Small intestine (tissue), 7 donors: Measurements from ENCODE around the gene MS4A15. TPM values are rescaled to one million over a fixed set of nuclear protein-coding genes. Genes with fewer than 3 reads are reported as not detected.

Source experiments
- DNase-seq, 2 donors: peaks; one replicate each; pipeline versions ENCODE4 v3.0.0 to v3.0.0-alpha.2; 2013
- FAIRE-seq: peaks from 2 replicates; lab custom pipeline; 2012; peaks lifted over from hg19 to GRCh38; lab: Jason Lieb, UNC
- H3K27ac ChIP-seq, 3 donors: one replicate each; pipeline ENCODE4 v1.5.1; 2013; ENCODE audit warnings: low read length in 2 of 3, mild to moderate bottlenecking in 2 of 3, control low read depth in 1 of 3, inconsistent platforms in 1 of 3, low read depth in 1 of 3, moderate library complexity in 1 of 3
- H3K27me3 ChIP-seq, 3 donors: one replicate each; pipeline ENCODE4 v1.6.1; 2013; ENCODE audit warnings: low read length in 3 of 3, inconsistent platforms in 1 of 3; ENCODE audit not compliant: control insufficient read depth in 3 of 3, insufficient read depth in 3 of 3
- H3K36me3 ChIP-seq, 3 donors: one replicate each; pipeline ENCODE4 v1.6.1; 2013; ENCODE audit warnings: low read length in 3 of 3, inconsistent platforms in 1 of 3, low read depth in 1 of 3, mild to moderate bottlenecking in 1 of 3, moderate library complexity in 1 of 3; ENCODE audit not compliant: control insufficient read depth in 3 of 3, insufficient read depth in 2 of 3
- H3K4me1 ChIP-seq, 3 donors: one replicate each; pipeline ENCODE4 v1.6.1; 2013; ENCODE audit warnings: low read length in 2 of 3, inconsistent platforms in 1 of 3, low read depth in 1 of 3, mild to moderate bottlenecking in 1 of 3, moderate library complexity in 1 of 3; ENCODE audit not compliant: control insufficient read depth in 3 of 3, insufficient read depth in 2 of 3
- H3K4me3 ChIP-seq, 3 donors: one replicate each; pipeline ENCODE4 v1.5.1; 2013; ENCODE audit warnings: low read length in 3 of 3, control low read depth in 1 of 3, inconsistent platforms in 1 of 3, low read depth in 1 of 3, mild to moderate bottlenecking in 1 of 3, moderate library complexity in 1 of 3
- H3K9me3 ChIP-seq, 2 donors: one replicate each; pipeline ENCODE4 v1.6.1; 2013; ENCODE audit warnings: low read depth in 1 of 2, low read length in 1 of 2; ENCODE audit not compliant: control insufficient read depth in 2 of 2, insufficient read depth in 1 of 2
- WGBS, 3 donors: extraction: QIAGEN DNeasy Blood & Tissue Kit; methylation state at CpG; one replicate each; pipeline ENCODE4 v1.1.7; 2013; 5-methylcytosine and 5-hydroxymethylcytosine counted together
- polyA plus RNA-seq, 4 donors: library from polyadenylated mRNA; stranded (reverse) in 3 of 4; unstranded in 1 of 4; fragments of 200-250 nt in 3 of 4; fragments of 120-200 nt in 1 of 4; gene quantifications; one replicate each; pipeline versions ENCODE4 v1.2.1 to v1.2.3, GENCODE V29; 2013
- donor health status: healthy with polysubstance abuse.
- donor health status: control.
- donor health status: control.
- donor health status: Bipolar disorder and iron deficiency.
- donor health status: healthy.

Gene MS4A15
- polyA plus RNA-seq, 4 donors: 0.09 to 7.6 (median 5.1) TPM; not detected in 1

DNA sequence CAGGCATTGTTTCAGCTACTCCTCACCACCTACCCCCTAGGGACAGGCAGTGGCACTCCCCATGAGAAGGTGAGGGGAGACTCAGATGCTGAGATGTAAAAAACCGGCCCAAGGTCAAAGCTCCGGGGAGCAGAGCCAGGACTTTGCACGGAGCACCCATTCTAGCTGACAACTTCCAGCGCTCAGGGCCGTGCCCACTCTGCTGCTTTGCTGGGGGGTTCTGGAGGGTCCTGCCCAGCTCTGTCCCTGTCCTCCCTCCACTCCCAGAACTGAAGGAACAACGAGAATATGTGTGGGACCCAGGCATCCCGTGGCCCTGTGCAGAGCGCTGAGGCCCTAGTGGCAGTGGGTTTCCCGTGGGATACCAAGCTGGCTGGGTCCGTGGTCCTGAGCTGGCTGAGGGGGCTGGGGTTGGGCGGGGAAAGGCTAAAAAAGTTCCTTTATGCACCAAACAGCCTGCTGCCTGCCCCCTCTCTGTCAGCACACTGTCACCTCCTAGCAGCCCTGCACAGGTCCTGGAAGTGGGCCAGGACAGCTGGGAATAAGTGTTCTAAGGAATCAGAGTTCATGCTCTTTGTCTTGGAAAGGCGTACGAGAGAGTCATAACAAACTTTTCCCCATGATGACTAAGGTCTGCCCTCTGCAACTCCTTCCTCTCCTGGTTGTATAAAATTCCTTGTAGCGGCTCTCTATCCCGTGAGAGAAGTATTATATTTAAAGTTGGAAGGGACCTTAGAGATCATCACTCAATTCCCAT, 30.3 kb downstream of the MS4A15 start:
- peak overlapping the region in 2 of 3 donors; percentile 59 to 89 for H3K27ac ChIP-seq
- FAIRE-seq (no peak), DNase-seq (peak; percentile 80 to 97)
- peaks cover 0 to 10% of the 10 kb centered on the region in 2 donors for H3K9me3 ChIP-seq
- peak overlapping the region in 1 of 3 donors; percentile 53 for H3K4me3 ChIP-seq
- H3K4me1 ChIP-seq: peaks cover 4 to 36% (median 9%) of the 10 kb centered on the region in 3 donors
- H3K36me3 ChIP-seq: no peaks in the 10 kb centered on the region
- WGBS, 3 donors: 9 to 40% (median 35%) methylated on average over 15 of the region's 15 CpGs
- H3K27me3 ChIP-seq: peaks cover 0 to 3% (median 0%) of the 10 kb centered on the region in 3 donors

DNA sequence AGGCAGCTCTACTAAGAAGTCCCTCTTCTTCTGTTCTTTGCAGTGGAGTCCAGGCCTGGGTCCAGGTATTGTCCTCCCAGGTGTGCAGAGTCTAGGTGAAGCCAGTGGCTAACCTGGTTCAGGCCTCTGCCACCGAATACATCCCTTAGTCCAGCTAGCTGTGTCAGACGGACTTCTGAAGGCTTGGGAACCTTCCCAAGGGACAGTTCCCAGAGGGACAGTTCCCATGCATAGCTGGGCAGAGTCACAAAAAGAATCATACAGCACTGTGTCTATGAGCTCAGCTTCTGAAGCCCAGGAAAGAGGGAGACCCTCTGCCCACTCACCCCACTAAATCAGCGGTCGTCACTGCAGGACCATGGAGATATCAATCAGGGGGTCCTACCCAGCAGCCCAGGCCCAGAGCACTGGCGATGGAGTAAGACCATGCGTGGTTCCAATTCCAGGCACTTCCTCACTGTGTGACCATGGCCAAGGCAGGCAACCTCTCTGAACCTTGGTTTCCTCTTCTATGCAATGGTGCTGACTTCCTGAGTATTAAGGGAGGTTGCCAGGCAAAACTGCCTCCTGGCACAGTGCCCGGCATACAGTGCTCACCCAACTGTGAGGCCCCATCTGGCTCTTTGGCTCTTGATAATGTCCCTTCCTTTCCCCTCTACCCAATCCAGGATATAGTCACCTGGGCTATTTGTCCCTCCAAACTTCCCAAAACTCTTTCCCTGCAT, 31.9 kb downstream of the MS4A15 start:
- Histone ChIP-seq H3K4me1 (peaks cover 2 to 36% (median 4%) of the 10 kb centered on the region in 3 donors), H3K27ac (no peak overlapping the region), H3K4me3 (no peak overlapping the region), H3K27me3 (peaks cover 0 to 8% (median 0%) of the 10 kb centered on the region in 3 donors), H3K36me3 (peaks cover 0 to 2% (median 0%) of the 10 kb centered on the region in 3 donors), H3K9me3 (peaks cover 0 to 10% of the 10 kb centered on the region in 2 donors)
- 75 to 86% (median 79%) methylated on average over 7 of the region's 7 CpGs for WGBS, 3 donors
- FAIRE-seq (no peak), DNase-seq (no peak)

DNA sequence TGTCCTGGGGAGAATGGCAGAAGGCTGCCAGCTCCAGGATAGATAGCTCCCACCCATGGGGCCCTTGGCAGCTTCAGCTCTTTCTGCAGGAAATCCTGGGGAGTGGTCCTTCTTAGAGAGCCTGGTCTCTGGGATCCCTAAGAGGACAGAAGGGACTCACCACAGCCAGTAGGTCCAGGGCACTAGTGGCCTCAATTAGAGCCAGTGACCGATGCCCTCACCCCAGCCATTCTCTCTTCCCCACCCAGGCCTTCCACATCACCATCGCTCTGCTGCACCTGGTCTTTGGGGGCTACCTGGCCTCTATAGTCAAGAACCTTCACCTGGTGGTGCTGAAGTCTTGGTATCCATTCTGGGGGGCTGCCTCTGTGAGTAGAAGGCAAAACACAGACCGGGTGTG, 34.1 kb downstream of the MS4A15 start:
- peaks cover 0 to 7% (median 0%) of the 10 kb centered on the region in 3 donors for H3K36me3 ChIP-seq
- H3K27me3 ChIP-seq: peaks cover 0 to 8% (median 0%) of the 10 kb centered on the region in 3 donors
- 87 to 94% (median 91%) methylated on average over 3 of the region's 3 CpGs for WGBS, 3 donors
- H3K4me1 ChIP-seq: peaks cover 0 to 18% (median 4%) of the 10 kb centered on the region in 3 donors
- peaks cover 0 to 10% of the 10 kb centered on the region in 2 donors for H3K9me3 ChIP-seq
- no peak for FAIRE-seq
- DNase-seq: no peak
- H3K4me3 ChIP-seq: no peak overlapping the region
- no peak overlapping the region for H3K27ac ChIP-seq

DNA sequence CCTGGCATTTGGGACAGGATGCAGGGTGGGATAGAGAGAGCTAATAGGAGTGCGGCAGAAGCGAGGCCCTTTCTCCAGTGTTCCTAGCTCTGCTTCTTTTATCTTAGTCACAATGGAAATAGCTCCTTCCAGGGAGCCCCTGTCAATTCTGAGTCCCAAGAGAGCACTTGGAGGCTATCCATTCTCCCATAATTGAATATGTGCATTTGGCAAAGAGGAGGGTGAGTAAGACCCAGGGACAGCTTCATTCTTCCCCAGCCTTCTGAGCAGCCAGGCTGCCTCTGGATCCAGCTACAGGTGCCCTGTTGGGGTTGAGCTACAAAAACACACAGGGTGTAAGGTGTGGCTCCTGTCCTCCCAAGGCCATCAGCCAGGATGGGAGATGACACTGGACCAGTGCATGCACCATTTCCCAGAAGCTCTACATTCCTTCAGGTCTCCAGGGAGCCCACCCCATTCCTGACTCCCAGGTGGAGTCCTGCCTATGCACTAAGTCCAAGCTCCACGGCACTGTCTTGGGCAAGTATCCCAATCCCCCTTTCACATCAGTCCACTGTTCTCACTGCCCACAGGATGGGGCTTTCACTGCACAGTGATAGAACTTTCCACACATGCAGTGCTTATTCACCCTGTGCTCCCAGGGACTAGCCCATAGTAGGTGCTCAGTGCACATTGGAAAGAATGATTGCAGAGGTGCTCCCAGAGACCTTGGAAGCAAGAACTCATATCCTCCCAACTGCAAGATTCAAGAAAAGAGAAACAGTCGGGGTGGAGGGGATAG, 34.7 kb downstream of the MS4A15 start:
- Histone ChIP-seq H3K27ac (no peak overlapping the region), H3K27me3 (peaks cover 0 to 8% (median 0%) of the 10 kb centered on the region in 3 donors), H3K36me3 (peaks cover 0 to 7% (median 0%) of the 10 kb centered on the region in 3 donors), H3K4me3 (no peak overlapping the region), H3K4me1 (peaks cover 0 to 13% (median 4%) of the 10 kb centered on the region in 3 donors), H3K9me3 (peaks cover 0 to 10% of the 10 kb centered on the region in 2 donors)
- whole genome bisulfite sequencing, 3 donors: 91 to 95% (median 93%) methylated on average over 4 of the region's 4 CpGs
- FAIRE-seq (no peak), DNase-seq (no peak)

DNA sequence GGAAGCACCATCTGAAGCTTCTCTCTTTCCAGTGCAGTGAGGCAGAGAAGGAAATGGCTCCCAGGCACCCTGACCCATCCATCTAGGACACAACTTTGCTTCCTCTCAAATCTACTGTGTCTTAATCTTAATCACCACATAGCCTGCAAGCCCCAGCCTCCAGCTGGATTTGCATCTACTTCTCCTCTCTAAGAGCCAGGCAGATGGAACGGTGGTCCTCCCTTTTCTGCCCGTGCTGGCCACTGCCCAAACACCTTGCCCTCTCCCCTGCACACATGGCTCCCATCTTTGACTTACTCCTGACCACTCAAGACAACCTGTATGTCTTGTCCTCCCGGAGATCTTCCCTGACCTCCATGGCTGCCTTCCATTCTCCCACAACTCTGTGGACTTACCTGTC, 35.9 kb downstream of the MS4A15 start:
- Histone ChIP-seq H3K9me3 (peaks cover 0 to 10% of the 10 kb centered on the region in 2 donors), H3K4me3 (no peak overlapping the region), H3K27me3 (peaks cover 0 to 8% (median 0%) of the 10 kb centered on the region in 3 donors), H3K4me1 (peaks cover 0 to under 1% (median 0%) of the 10 kb centered on the region in 3 donors), H3K36me3 (peaks cover 0 to 10% (median 0%) of the 10 kb centered on the region in 3 donors), H3K27ac (no peak overlapping the region)
- DNase-seq (no peak), FAIRE-seq (no peak)
- 67 to 90% (median 76%) methylated on average over 3 of the region's 3 CpGs for WGBS, 3 donors

DNA sequence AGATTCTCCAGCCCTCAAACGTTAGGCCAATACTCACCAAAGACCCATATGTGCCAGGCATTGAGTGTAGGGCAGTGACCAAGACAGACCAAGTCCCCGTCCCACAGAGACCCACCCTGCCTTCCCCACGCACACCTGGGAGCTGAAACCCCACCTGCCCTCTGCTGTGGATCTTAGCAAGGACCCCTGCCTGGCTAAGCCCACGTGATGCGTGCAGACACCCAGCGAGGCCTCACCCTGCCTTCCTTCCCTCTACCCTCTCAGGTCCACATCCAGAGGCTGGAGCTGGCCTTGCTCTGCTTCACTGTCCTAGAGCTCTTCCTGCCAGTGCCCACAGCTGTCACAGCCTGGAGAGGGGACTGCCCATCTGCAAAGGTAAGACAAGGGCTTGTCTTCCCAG, 38.6 kb downstream of the MS4A15 start:
- Histone ChIP-seq H3K9me3 (peaks cover 0 to 10% of the 10 kb centered on the region in 2 donors), H3K27me3 (peaks cover 0 to 5% (median 0%) of the 10 kb centered on the region in 3 donors), H3K27ac (no peak overlapping the region), H3K4me1 (no peaks in the 10 kb centered on the region), H3K36me3 (peaks cover 0 to 10% (median 0%) of the 10 kb centered on the region in 3 donors), H3K4me3 (no peak overlapping the region)
- WGBS, 3 donors: 56 to 89% (median 79%) methylated on average over 6 of the region's 6 CpGs
- FAIRE-seq: no peak
- DNase-seq: no peak

DNA sequence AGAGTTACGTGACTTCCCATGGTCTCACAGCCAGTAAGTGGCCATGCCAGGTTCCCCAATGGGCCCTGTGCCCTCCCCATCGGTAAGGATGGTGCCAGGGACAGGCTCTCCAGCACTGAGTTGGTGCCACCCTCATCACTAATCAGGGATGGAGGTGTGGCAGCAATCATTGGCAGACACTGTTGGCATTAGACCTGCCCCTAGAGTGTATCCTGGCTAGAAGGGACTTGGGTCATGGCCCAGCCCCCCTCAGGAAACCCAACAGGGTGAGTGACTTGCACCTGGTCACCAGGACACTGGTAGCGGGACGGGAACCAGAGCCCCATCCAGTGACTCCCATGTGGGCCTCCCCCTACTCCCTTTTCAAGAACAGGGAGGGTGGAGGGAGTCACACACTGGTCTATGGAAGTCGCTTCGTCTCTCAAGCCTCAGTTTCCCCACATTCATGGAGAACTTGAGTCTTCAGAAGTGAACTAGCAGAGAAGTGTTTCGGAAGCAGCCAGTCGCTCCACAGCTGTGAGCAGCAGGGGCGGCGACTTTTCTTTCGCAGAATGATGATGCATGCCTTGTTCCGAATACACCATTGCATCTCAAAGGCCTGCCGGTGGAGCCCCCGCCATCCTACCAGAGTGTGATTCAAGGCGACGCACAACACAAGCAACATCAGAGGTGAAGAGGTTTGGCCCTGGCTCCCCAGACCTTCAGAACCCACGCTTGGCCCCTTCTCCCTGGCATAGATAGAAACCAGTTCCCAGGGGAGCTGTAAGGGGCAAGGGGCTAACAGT, 41.4 kb downstream of the MS4A15 start:
- H3K27me3 ChIP-seq: peaks cover 0 to 2% (median 1%) of the 10 kb centered on the region in 3 donors
- no peaks in the 10 kb centered on the region for H3K4me1 ChIP-seq
- WGBS, 3 donors: 89 to 91% (median 90%) methylated on average over 17 of the region's 17 CpGs
- H3K4me3 ChIP-seq: no peak overlapping the region
- FAIRE-seq: no peak
- H3K27ac ChIP-seq: no peak overlapping the region
- no peaks in the 10 kb centered on the region for H3K9me3 ChIP-seq
- DNase-seq: no peak
- peaks cover 0 to 8% (median 0%) of the 10 kb centered on the region in 3 donors for H3K36me3 ChIP-seq
